ENCODE data around the gene NBAS. TPM values are rescaled to one million over a fixed set of nuclear protein-coding genes. Genes with fewer than 3 reads are reported as not detected.

The NBAS gene
- total and polyA plus RNA-seq, 10 of the 15 experiments (the other 5 are each of a cell fraction or from before 2014, with no cell fraction given), result 4.3 to 32.7 (median 20.8) TPM

DNA sequence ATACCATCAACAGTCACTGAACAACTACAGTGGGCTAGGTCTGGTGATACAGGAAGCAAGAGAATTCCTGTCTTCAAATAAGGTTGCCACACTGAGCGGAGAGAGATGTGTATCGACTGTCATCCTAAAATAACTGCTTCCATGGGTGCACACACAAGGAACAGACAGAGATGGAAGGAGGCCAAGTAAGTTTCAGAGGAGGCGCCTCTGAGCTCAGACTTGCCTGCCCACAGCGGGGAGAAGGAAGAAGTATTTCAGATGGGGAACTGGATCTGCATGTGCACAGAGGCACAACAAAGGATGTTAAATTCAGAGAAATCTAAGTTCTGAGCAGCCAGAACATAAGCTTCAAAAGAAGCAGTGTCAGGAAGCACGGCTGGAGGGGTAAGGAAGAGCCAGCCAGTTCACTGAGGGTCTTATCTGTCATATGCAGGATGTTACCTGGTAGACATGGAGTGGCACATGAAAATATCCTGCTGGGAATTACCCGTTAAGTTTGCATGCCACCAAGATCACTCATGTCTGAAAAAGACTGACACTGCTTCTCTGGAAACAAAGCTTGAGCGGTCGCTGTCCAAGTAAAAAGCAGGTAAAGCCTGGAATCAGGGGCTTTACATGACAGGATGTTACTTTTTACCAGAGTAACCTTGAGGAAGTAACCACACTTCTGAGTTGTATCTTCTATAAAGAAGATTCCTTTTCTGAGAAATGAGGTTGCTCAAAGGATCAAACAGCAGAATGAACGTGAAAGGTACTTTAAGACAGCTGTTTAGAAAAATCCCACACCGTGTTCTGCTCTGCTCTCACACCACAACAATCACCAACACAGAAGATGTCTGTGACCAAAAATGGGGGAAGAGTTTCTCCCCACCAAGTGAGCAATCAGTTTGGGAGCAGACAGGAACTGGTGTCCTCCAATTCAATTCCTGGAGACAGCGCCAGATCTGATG, 260.2 kb downstream of the NBAS start:
- DNase-seq (ENCODE audit: low read depth, low spot score) (no peak), ATAC-seq (no peak), FAIRE-seq (no peak)
- no peak for TF ChIP-seq ZNF24 (IDR thresholded peaks at IDR 0.05)
- TF ChIP-seq, protein P1, sequence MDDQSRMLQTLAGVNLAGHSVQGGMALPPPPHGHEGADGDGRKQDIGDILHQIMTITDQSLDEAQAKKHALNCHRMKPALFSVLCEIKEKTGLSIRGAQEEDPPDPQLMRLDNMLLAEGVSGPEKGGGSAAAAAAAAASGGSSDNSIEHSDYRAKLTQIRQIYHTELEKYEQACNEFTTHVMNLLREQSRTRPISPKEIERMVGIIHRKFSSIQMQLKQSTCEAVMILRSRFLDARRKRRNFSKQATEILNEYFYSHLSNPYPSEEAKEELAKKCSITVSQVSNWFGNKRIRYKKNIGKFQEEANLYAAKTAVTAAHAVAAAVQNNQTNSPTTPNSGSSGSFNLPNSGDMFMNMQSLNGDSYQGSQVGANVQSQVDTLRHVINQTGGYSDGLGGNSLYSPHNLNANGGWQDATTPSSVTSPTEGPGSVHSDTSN (IDR thresholded peaks at IDR 0.05; ENCODE audit: insufficient replicate concordance, low read depth, low read length), result no peak
- Histone ChIP-seq H3K27me3 (replicated peaks in 1 of 2; ENCODE audit: control insufficient read depth in 2 of 2, insufficient read depth in 2 of 2, low read length in 1 of 2) (no peaks in the 10 kb centered on the region), H3K36me3 (ENCODE audit: control insufficient read depth in 2 of 2, insufficient read depth in 2 of 2, low read length in 1 of 2) (peaks cover 0 to 4% of the 10 kb centered on the region in 2 experiments; a peak in 1 of 4 replicates), H4K20me1 (ENCODE audit: control insufficient read depth, insufficient read depth) (no peaks in the 10 kb centered on the region), H3K27ac (ENCODE audit: control insufficient read depth, insufficient read depth) (no peak overlapping the region), H3K9ac (ENCODE audit: control insufficient read depth, insufficient read depth, low read length) (no peak overlapping the region), H3K79me2 (ENCODE audit: control insufficient read depth, insufficient read depth, low read length) (no peaks in the 10 kb centered on the region), H3K4me2 (ENCODE audit: control insufficient read depth, insufficient read depth) (no peak overlapping the region), H2AFZ (ENCODE audit: control insufficient read depth, low read depth, low read length) (no peak overlapping the region), H3K9me3 (replicated peaks; ENCODE audit: control insufficient read depth, insufficient read depth, low read length) (no peaks in the 10 kb centered on the region), H3K4me1 (ENCODE audit: control insufficient read depth, insufficient read depth, low read length) (no peaks in the 10 kb centered on the region), H3K4me3 (no peak overlapping the region)
- ChIA-PET SMC1A (ENCODE audit: uncharacterized antibody, unreplicated experiment) (no interaction called here), RAD21 (ENCODE audit: unreplicated experiment) (no interaction called here), POLR2A (no interaction called here), CTCF (no interaction called here)
- 78% methylated on average over 11 of the region's 11 CpGs for WGBS (ENCODE audit: insufficient coverage, insufficient replicate concordance, low lambda C conversion rate, missing lambda C conversion rate)
- no TSS peak for BruUV-seq (replicated peaks)
- in situ Hi-C loops (cut with MboI), result no loop called here
- intact Hi-C loops (cut with micrococcal nuclease; ENCODE audit: unreplicated experiment), result no loop called here

DNA sequence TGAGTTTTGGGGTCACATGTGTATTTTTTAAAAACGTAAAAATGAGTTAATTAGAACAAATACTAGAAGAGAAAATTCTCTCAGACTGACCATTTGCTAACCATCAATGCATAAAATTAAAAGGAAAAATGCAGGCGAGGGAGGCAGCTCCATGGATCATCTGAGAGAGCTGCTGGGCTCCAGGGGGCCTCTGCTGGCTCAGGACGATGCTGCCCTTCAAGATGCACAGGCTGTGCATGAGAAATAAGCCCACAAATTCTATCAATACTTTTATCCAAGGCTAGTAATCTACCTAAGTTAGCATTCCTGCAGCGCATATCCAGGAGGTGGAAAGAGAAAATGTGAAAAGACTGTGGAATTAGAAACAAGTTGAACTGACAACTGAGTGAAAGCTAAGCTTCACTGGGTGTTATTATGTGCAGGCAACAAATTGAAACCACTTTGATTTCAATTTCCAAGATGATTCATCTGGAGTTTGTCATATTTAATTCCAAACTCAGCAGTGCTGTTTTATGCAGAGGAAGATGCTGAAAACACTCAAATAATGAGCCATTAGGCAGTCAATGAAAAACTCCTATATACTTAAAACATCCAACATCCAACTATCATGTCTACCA, 261.1 kb downstream of the NBAS start:
- in situ Hi-C loops (cut with MboI) (no loop called here), intact Hi-C loops (cut with micrococcal nuclease; ENCODE audit: unreplicated experiment) (no loop called here)
- RAD21 ChIA-PET (ENCODE audit: unreplicated experiment), result no interaction called here
- no peak for ATAC-seq
- BruUV-seq (replicated peaks), result no TSS peak
- H3K9me3 ChIP-seq (replicated peaks; ENCODE audit: control insufficient read depth, insufficient read depth, low read length), result no peaks in the 10 kb centered on the region
- no peak for FAIRE-seq
- no peak for DNase-seq (ENCODE audit: low read depth, low spot score)
- H3K27me3 ChIP-seq (replicated peaks in 1 of 2; ENCODE audit: control insufficient read depth in 2 of 2, insufficient read depth in 2 of 2, low read length in 1 of 2), result no peaks in the 10 kb centered on the region
- H2AFZ ChIP-seq (ENCODE audit: control insufficient read depth, low read depth, low read length), result no peak overlapping the region
- no peak for TF ChIP-seq STAT1 (conservative IDR thresholded peaks at IDR 0.05)
- no peaks in the 10 kb centered on the region for H3K79me2 ChIP-seq (ENCODE audit: control insufficient read depth, insufficient read depth, low read length)
- SMC1A ChIA-PET (ENCODE audit: uncharacterized antibody, unreplicated experiment), result no interaction called here
- 74% methylated on average over 4 of the region's 4 CpGs for WGBS (ENCODE audit: insufficient coverage, insufficient replicate concordance, low lambda C conversion rate, missing lambda C conversion rate)
- no peak overlapping the region for H3K27ac ChIP-seq (ENCODE audit: control insufficient read depth, insufficient read depth)
- H3K4me2 ChIP-seq (ENCODE audit: control insufficient read depth, insufficient read depth), result no peak overlapping the region
- H4K20me1 ChIP-seq (ENCODE audit: control insufficient read depth, insufficient read depth), result no peaks in the 10 kb centered on the region
- H3K36me3 ChIP-seq (ENCODE audit: control insufficient read depth in 2 of 2, insufficient read depth in 2 of 2, low read length in 1 of 2), result peaks cover 0 to 7% of the 10 kb centered on the region in 2 experiments; a peak in 1 of 4 replicates
- H3K4me1 ChIP-seq (ENCODE audit: control insufficient read depth, insufficient read depth, low read length), result no peaks in the 10 kb centered on the region
- POLR2A ChIA-PET, result no interaction called here
- H3K4me3 ChIP-seq, result no peak overlapping the region
- CTCF ChIA-PET, result no interaction called here
- H3K9ac ChIP-seq (ENCODE audit: control insufficient read depth, insufficient read depth, low read length), result no peak overlapping the region

Measured in GM12878 (cell line).